HepG2 (cell line): Measurements from ENCODE around the gene SMIM13. TPM values are rescaled to one million over a fixed set of nuclear protein-coding genes. Genes with fewer than 3 reads are reported as not detected.
A peak's percentile ranks its signal among the peaks of the same experiment; 100 is the strongest.

Source experiments
- ATAD3A ChIP-seq: sonication (generic); formaldehyde crosslinking; IDR thresholded peaks from 2 replicates; pipeline ENCODE4 v1.4.0; 2020; ENCODE audit warnings: missing genetic modification reagents
- CREB1 ChIP-seq, 2 experiments: fragments of 450-650 bp in 1 of 2; IDR thresholded peaks; 2 replicates each; pipeline ENCODE4 v1.6.1; 2016 to 2017; ENCODE audit warnings: control low read depth in 1 of 2, mild to moderate bottlenecking in 1 of 2, missing compliant biosample characterization in 1 of 2, missing genetic modification characterization in 1 of 2
- CREB3 ChIP-seq: sonication (generic); formaldehyde crosslinking; IDR thresholded peaks from 2 replicates; pipeline ENCODE4 v1.5.0; 2020; ENCODE audit warnings: missing genetic modification reagents
- DZIP1 ChIP-seq: sonication (generic); formaldehyde crosslinking; IDR thresholded peaks from 2 replicates; pipeline ENCODE4 v1.5.0; 2020; ENCODE audit warnings: mild to moderate bottlenecking, missing genetic modification reagents
- IRF1 ChIP-seq: sonication (generic); formaldehyde crosslinking; IDR thresholded peaks from 2 replicates; pipeline ENCODE4 v1.4.0; 2020; ENCODE audit warnings: low read depth, mild to moderate bottlenecking, missing genetic modification reagents
- KDM5A ChIP-seq: fragments of 200-600 bp; sonication (generic); IDR thresholded peaks from 2 replicates; pipeline ENCODE4 v1.7.0; 2018; ENCODE audit warnings: antibody characterized with exemption, mild to moderate bottlenecking, low read length, borderline replicate concordance
- MBD4 ChIP-seq: IDR thresholded peaks from 2 replicates; pipeline ENCODE4 v1.6.1; 2012; ENCODE audit warnings: low read length, inconsistent platforms, borderline replicate concordance
- NBN ChIP-seq: fragments of 450-650 bp; conservative IDR thresholded peaks from 2 replicates; pipeline ENCODE4 v1.6.1; 2017
- SOX6 ChIP-seq, 2 experiments: fragments of 450-650 bp in 1 of 2; sonication (generic) in 1 of 2; formaldehyde crosslinking in 1 of 2; IDR thresholded peaks; 2 replicates each; pipeline versions ENCODE4 v1.4.0 to v1.6.1; 2017 to 2020; ENCODE audit warnings: antibody characterized with exemption in 1 of 2, mild to moderate bottlenecking in 1 of 2, missing genetic modification reagents in 1 of 2
- TAF1 ChIP-seq: sonication (generic); formaldehyde crosslinking; IDR thresholded peaks from 2 replicates; pipeline ENCODE4 v1.4.0; 2020; ENCODE audit warnings: missing genetic modification reagents
- TCF12 ChIP-seq, 2 experiments: fragments of 450-650 bp in 1 of 2; sonication (generic) in 1 of 2; formaldehyde crosslinking in 1 of 2; IDR thresholded peaks; 2 replicates each; pipeline versions ENCODE4 v1.6.1 to v1.8.0; 2017 to 2022; ENCODE audit warnings: antibody characterized with exemption in 1 of 2, mild to moderate bottlenecking in 1 of 2, missing genetic modification reagents in 1 of 2, moderate library complexity in 1 of 2
- ZBTB10 ChIP-seq: sonication (generic); formaldehyde crosslinking; IDR thresholded peaks from 2 replicates; pipeline ENCODE4 v1.4.0; 2020; ENCODE audit warnings: missing genetic modification reagents, borderline replicate concordance
- ZEB1 ChIP-seq: IDR thresholded peaks from 2 replicates; pipeline ENCODE4 v1.6.1; 2012; ENCODE audit warnings: mild to moderate bottlenecking, low read depth, inconsistent platforms; ENCODE audit not compliant: insufficient replicate concordance
- ZFP36L1 ChIP-seq: sonication (generic); formaldehyde crosslinking; IDR thresholded peaks from 2 replicates; pipeline ENCODE4 v1.8.0; 2022; ENCODE audit warnings: mild to moderate bottlenecking, missing genetic modification reagents, moderate library complexity
- ZNF263 ChIP-seq: sonication (generic); formaldehyde crosslinking; IDR thresholded peaks from 2 replicates; pipeline ENCODE4 v1.4.0; 2020; ENCODE audit warnings: missing genetic modification reagents
- ZNF574 ChIP-seq: sonication (generic); formaldehyde crosslinking; IDR thresholded peaks from 2 replicates; pipeline ENCODE4 v1.4.0; 2020; ENCODE audit warnings: missing genetic modification reagents
- ZNF615 ChIP-seq: sonication (generic); formaldehyde crosslinking; IDR thresholded peaks from 2 replicates; pipeline ENCODE4 v1.5.0; 2020; ENCODE audit warnings: mild to moderate bottlenecking, missing genetic modification reagents, borderline replicate concordance
- ZZZ3 ChIP-seq: sonication (generic); formaldehyde crosslinking; IDR thresholded peaks from 2 replicates; pipeline ENCODE4 v1.4.0; 2020; ENCODE audit warnings: missing genetic modification reagents, mild to moderate bottlenecking, borderline replicate concordance
- polyA plus RNA-seq, 8 experiments: library from polyadenylated mRNA; depleted of rRNA in 3 of 8; stranded (reverse) in 7 of 8; unstranded in 1 of 8; fragments of >200 nt; fragmentation: Illumina TruSeq in 4 of 8; extraction: Trizol in 4 of 8; gene quantifications; 2 replicates each; pipeline versions ENCODE4 v1.2.1 to v1.2.3, GENCODE V29; 2011 to 2016; ENCODE audit warnings: low read depth in 4 of 8, missing spikeins in 1 of 8, mixed read lengths in 1 of 8; ENCODE audit not compliant: insufficient read depth in 1 of 8
- total RNA-seq, 5 experiments: library from RNA; depleted of rRNA; stranded (reverse); fragments of >200 nt; fragmentation: Illumina TruSeq; extraction: Trizol; gene quantifications; 2 replicates each; pipeline ENCODE4 v1.2.3, GENCODE V29; 2016; ENCODE audit warnings: low read depth in 1 of 5

The SMIM13 gene
- total and polyA plus RNA-seq, 2 of the 13 experiments (the other 11 are each of a cell fraction or from before 2014, with no cell fraction given): 2.7 to 10.2 TPM

GRCh38 chr6:11043961-11044711 lies 49.5 kb upstream of the SMIM13 start, which contains the start of gene ELOVL2 (continued):
- TF ChIP-seq DZIP1 (no peak), MBD4 (no peak), ZBTB10 (no peak; the same call in 1 of the 2 replicates), TAF1 (CRISPR knock-in tag) (0 out of 2 replicates have a peak, but pooled peaks have one; percentile 42), ZNF263 (CRISPR knock-in tag) (peak; percentile 60; the same call in 1 of the 2 replicates), ZFP36L1 (CRISPR knock-in tag) (no peak), ZZZ3 (CRISPR knock-in tag) (no peak), IRF1 (CRISPR knock-in tag) (0 out of 2 replicates have a peak, but pooled peaks have one; percentile 22), ATAD3A (CRISPR knock-in tag) (no peak), TCF12 (IDR thresholded peaks at IDR 0.05) (no peak), TCF12 (CRISPR knock-in tag; IDR thresholded peaks at IDR 0.05) (no peak), ZEB1 (no peak), SOX6 (IDR thresholded peaks at IDR 0.05) (no peak), SOX6 (CRISPR knock-in tag; IDR thresholded peaks at IDR 0.05) (peak; percentile 20), CREB3 (CRISPR knock-in tag) (0 out of 2 replicates have a peak, but pooled peaks have one; percentile 53), KDM5A (no peak), ZNF574 (peak; percentile 92), CREB1 (IDR thresholded peaks at IDR 0.05) (no peak), CREB1 (CRISPR knock-in tag; IDR thresholded peaks at IDR 0.05) (no peak), NBN (no peak), ZNF615 (CRISPR knock-in tag) (no peak)
